HepG2 (cell line): ENCODE measurements around the gene TASOR2. TPM values are rescaled to one million over a fixed set of nuclear protein-coding genes. Genes with fewer than 3 reads are reported as not detected.

Experiments used
- CREM ChIP-seq, 2 experiments: sonication (generic) in 1 of 2; formaldehyde crosslinking in 1 of 2; IDR thresholded peaks; 2 replicates each; pipeline versions ENCODE4 v1.4.0 to v1.6.1; 2016 to 2020; ENCODE audit warnings: antibody characterized with exemption in 1 of 2, mild to moderate bottlenecking in 1 of 2, missing genetic modification reagents in 1 of 2
- GMEB1 ChIP-seq: sonication (generic); formaldehyde crosslinking; IDR thresholded peaks from 2 replicates; pipeline ENCODE4 v1.5.1; 2020; ENCODE audit warnings: missing genetic modification reagents, mild to moderate bottlenecking, borderline replicate concordance
- HES4 ChIP-seq: sonication (generic); formaldehyde crosslinking; IDR thresholded peaks from 2 replicates; pipeline ENCODE4 v1.9.0; 2021; ENCODE audit warnings: mild to moderate bottlenecking, missing genetic modification reagents, borderline replicate concordance
- IRX3 ChIP-seq: sonication (generic); formaldehyde crosslinking; IDR thresholded peaks from 2 replicates; pipeline ENCODE4 v1.8.1; 2023; ENCODE audit warnings: mild to moderate bottlenecking, low read depth, missing genetic modification reagents, borderline replicate concordance
- KDM5A ChIP-seq: fragments of 200-600 bp; sonication (generic); IDR thresholded peaks from 2 replicates; pipeline ENCODE4 v1.7.0; 2018; ENCODE audit warnings: antibody characterized with exemption, mild to moderate bottlenecking, low read length, borderline replicate concordance
- MED1 ChIP-seq: sonication (generic); formaldehyde crosslinking; IDR thresholded peaks from 2 replicates; pipeline ENCODE4 v1.4.0; 2020; ENCODE audit warnings: missing genetic modification reagents
- NCOR1 ChIP-seq: fragments of 200-600 bp; sonication (generic); IDR thresholded peaks from 2 replicates; pipeline ENCODE4 v1.7.0; 2017; ENCODE audit warnings: antibody characterized with exemption, low read length, borderline replicate concordance
- NFIB ChIP-seq: sonication (generic); formaldehyde crosslinking; IDR thresholded peaks from 2 replicates; pipeline ENCODE4 v1.9.0; 2021; ENCODE audit warnings: missing genetic modification reagents, mild to moderate bottlenecking, borderline replicate concordance
- PCBP1 ChIP-seq: fragments of 200-400 bp; formaldehyde crosslinking; IDR thresholded peaks from 2 replicates; pipeline ENCODE4 v1.6.1; 2017; ENCODE audit warnings: mild to moderate bottlenecking, low read depth, low read length, borderline replicate concordance
- TCF7L2 ChIP-seq: IDR thresholded peaks from 2 replicates; pipeline ENCODE4 v1.6.1; 2011; ENCODE audit warnings: mild to moderate bottlenecking, low read depth, low read length, moderate library complexity
- U2AF2 ChIP-seq: fragments of 200-400 bp; formaldehyde crosslinking; IDR thresholded peaks from 2 replicates; pipeline ENCODE4 v1.6.1; 2017; ENCODE audit warnings: low read depth, mild to moderate bottlenecking, low read length
- ZNF446 ChIP-seq: sonication (generic); formaldehyde crosslinking; IDR thresholded peaks from 2 replicates; pipeline ENCODE4 v1.5.0; 2020; ENCODE audit warnings: mild to moderate bottlenecking, missing genetic modification reagents
- ZNF580 ChIP-seq: IDR thresholded peaks from 2 replicates; pipeline ENCODE4 v1.6.1; 2016; ENCODE audit warnings: low read depth, borderline replicate concordance
- ZNF616 ChIP-seq: sonication (generic); formaldehyde crosslinking; IDR thresholded peaks from 2 replicates; pipeline ENCODE4 v1.5.0; 2020; ENCODE audit warnings: low read depth, mild to moderate bottlenecking, missing genetic modification reagents
- ZNF770 ChIP-seq: sonication (generic); formaldehyde crosslinking; IDR thresholded peaks from 2 replicates; pipeline ENCODE4 v1.5.0; 2020; ENCODE audit warnings: mild to moderate bottlenecking, missing genetic modification reagents
- polyA plus RNA-seq, 8 experiments: library from polyadenylated mRNA; depleted of rRNA in 3 of 8; stranded (reverse) in 7 of 8; unstranded in 1 of 8; fragments of >200 nt; fragmentation: Illumina TruSeq in 4 of 8; extraction: Trizol in 4 of 8; gene quantifications; 2 replicates each; pipeline versions ENCODE4 v1.2.1 to v1.2.3, GENCODE V29; 2011 to 2016; ENCODE audit warnings: low read depth in 4 of 8, missing spikeins in 1 of 8, mixed read lengths in 1 of 8; ENCODE audit not compliant: insufficient read depth in 1 of 8
- total RNA-seq, 5 experiments: library from RNA; depleted of rRNA; stranded (reverse); fragments of >200 nt; fragmentation: Illumina TruSeq; extraction: Trizol; gene quantifications; 2 replicates each; pipeline ENCODE4 v1.2.3, GENCODE V29; 2016; ENCODE audit warnings: low read depth in 1 of 5
- TF ChIP-seq, protein P1 (sequence below): IDR thresholded peaks from 2 replicates; pipeline ENCODE4 v1.6.1; 2016; ENCODE audit warnings: missing genetic modification reagents, missing compliant biosample characterization
- TF ChIP-seq, protein P2 (sequence below): sonication (generic); formaldehyde crosslinking; IDR thresholded peaks from 2 replicates; pipeline ENCODE4 v1.5.0; 2020; ENCODE audit warnings: missing genetic modification reagents, mild to moderate bottlenecking, borderline replicate concordance

Gene TASOR2
- total and polyA plus RNA-seq, 2 of the 13 experiments (the other 11 are each of a cell fraction or from before 2014, with no cell fraction given) = 24.2 to 55.3 TPM

GRCh38 chr10:5666008-5666840 is 18.4 kb upstream of the TASOR2 start, which contains the start of gene ASB13 (continued):
- TF ChIP-seq ZNF580 (CRISPR knock-in tag) = no peak
- TF ChIP-seq TCF7L2 = no peak
- 0 out of 2 replicates have a peak, but pooled peaks have one; percentile 42 for TF ChIP-seq HES4 (CRISPR knock-in tag)
- no peak for TF ChIP-seq KDM5A
- TF ChIP-seq, protein P1, sequence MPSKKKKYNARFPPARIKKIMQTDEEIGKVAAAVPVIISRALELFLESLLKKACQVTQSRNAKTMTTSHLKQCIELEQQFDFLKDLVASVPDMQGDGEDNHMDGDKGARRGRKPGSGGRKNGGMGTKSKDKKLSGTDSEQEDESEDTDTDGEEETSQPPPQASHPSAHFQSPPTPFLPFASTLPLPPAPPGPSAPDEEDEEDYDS = no peak
- TF ChIP-seq NFIB (CRISPR knock-in tag) = no peak
- TF ChIP-seq CREM (IDR thresholded peaks at IDR 0.05) = peak; percentile 30
- TF ChIP-seq CREM (CRISPR knock-in tag; IDR thresholded peaks at IDR 0.05) = no peak
- TF ChIP-seq U2AF2 = no peak
- TF ChIP-seq NCOR1 = 0 out of 2 replicates have a peak, but pooled peaks have one; percentile 37
- TF ChIP-seq PCBP1 = no peak
- TF ChIP-seq ZNF770 (CRISPR knock-in tag) = no peak
- TF ChIP-seq ZNF616 (CRISPR knock-in tag) = peak; percentile 79; the same call in 1 of the 2 replicates
- peak; percentile 63; the same call in 1 of the 2 replicates for TF ChIP-seq GMEB1 (CRISPR knock-in tag)
- TF ChIP-seq, protein P2, sequence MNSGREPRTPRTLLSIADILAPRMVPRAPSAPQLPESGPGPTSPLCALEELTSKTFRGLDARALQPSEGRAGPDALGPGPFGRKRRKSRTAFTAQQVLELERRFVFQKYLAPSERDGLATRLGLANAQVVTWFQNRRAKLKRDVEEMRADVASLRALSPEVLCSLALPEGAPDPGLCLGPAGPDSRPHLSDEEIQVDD (CRISPR knock-in tag) = no peak
- TF ChIP-seq IRX3 (CRISPR knock-in tag) = 0 out of 2 replicates have a peak, but pooled peaks have one; percentile 26
- peak; percentile 65; the same call in 1 of the 2 replicates for TF ChIP-seq ZNF446
- TF ChIP-seq MED1 (CRISPR knock-in tag) = 0 out of 2 replicates have a peak, but pooled peaks have one; percentile 20
